Measurements from ENCODE around the gene PTPRK. TPM values are rescaled to one million over a fixed set of nuclear protein-coding genes. Genes with fewer than 3 reads are reported as not detected.
A peak's percentile ranks its signal among the peaks of the same experiment; 100 is the strongest.

PTPRK gene
- total and polyA plus RNA-seq, 2 of the 13 experiments (the other 11 are each of a cell fraction or from before 2014, with no cell fraction given) = 43.6 to 98.3 TPM

DNA sequence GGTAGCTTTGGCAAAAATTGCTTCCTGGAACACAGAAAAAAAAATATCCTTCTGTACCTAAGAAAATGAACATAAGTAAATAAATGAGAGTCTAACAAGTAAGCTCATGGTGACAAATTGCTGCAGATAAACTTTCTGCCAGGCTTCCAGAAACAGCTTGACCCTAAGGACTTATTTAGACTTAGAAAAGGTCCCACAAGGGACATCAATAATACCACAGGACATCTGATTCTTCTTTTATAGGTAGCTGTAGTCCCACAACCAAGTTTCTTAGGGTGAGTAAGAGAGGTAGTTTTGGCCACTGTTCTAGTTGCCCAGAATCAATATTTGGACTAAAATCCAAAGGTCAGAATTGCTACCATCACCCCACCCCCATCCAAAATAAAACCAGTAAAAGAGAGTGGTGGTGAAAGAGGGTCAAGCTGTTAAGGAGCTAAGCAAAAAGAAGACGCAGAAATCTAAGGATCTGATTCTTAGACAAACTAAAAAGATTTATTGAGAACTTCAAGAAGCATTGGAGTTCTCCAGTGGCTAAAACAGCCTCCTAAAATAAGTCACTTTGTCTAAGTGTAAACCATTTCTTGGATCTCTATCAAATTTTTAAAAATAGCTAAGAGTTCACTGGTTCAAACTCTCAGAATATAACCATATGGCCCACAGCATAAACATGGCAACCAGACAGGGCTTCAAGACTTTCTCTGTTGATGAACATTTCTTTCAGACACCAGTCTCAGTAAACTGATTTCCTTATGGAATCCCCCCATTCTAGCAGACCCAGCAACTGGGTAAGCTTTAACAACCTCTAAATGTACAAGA, 180.6 kb downstream of the PTPRK start (continued):
- TF ChIP-seq ZNF33A (CRISPR knock-in tag; IDR thresholded peaks at IDR 0.05; ENCODE audit: borderline replicate concordance) = no peak
- no peak for TF ChIP-seq SMAD9 (CRISPR knock-in tag; IDR thresholded peaks at IDR 0.05)
- TF ChIP-seq ZNF282 (IDR thresholded peaks at IDR 0.05; ENCODE audit: partially characterized antibody) = no peak
- no peak for TF ChIP-seq ZBTB25 (CRISPR knock-in tag; IDR thresholded peaks at IDR 0.05)
- no peak for TF ChIP-seq FOSL2 (CRISPR knock-in tag; IDR thresholded peaks at IDR 0.05)
- TF ChIP-seq FOXA3 (CRISPR knock-in tag; IDR thresholded peaks at IDR 0.05) = peak; percentile 61
- no peak for TF ChIP-seq ZKSCAN8 (CRISPR knock-in tag; IDR thresholded peaks at IDR 0.05; ENCODE audit: borderline replicate concordance)
- TF ChIP-seq RARG (CRISPR knock-in tag; IDR thresholded peaks at IDR 0.05; ENCODE audit: low read depth) = no peak
- TF ChIP-seq CBX2 (IDR thresholded peaks at IDR 0.05; ENCODE audit: low read depth, low read length) = no peak
- no peak for TF ChIP-seq CBX2 (CRISPR knock-in tag; IDR thresholded peaks at IDR 0.05; ENCODE audit: low read depth)
- TF ChIP-seq ZNF543 (CRISPR knock-in tag; IDR thresholded peaks at IDR 0.05) = no peak
- TF ChIP-seq POLR2AphosphoS5 (IDR thresholded peaks at IDR 0.05; ENCODE audit: low read depth, low read length) = no peak
- no peak for TF ChIP-seq ZFX (CRISPR knock-in tag; IDR thresholded peaks at IDR 0.05; ENCODE audit: low read depth)
- peak; percentile 63 for TF ChIP-seq ZNF644 (CRISPR knock-in tag; IDR thresholded peaks at IDR 0.05; ENCODE audit: low read depth)
- TF ChIP-seq ISX (CRISPR knock-in tag; conservative IDR thresholded peaks at IDR 0.05) = no peak
- TF ChIP-seq ARID5B (CRISPR knock-in tag; IDR thresholded peaks at IDR 0.05) = peak; percentile 82
- no peak for TF ChIP-seq ZFP36L2 (CRISPR knock-in tag; IDR thresholded peaks at IDR 0.05)
- peak; percentile 15; the same call in 1 of the 2 replicates for TF ChIP-seq MED1 (CRISPR knock-in tag; IDR thresholded peaks at IDR 0.05)
- TF ChIP-seq ZFP62 (CRISPR knock-in tag; IDR thresholded peaks at IDR 0.05) = no peak
- TF ChIP-seq FLYWCH1 (CRISPR knock-in tag; IDR thresholded peaks at IDR 0.05) = no peak
- peak; percentile 41 for TF ChIP-seq RARA (CRISPR knock-in tag; IDR thresholded peaks at IDR 0.05)
- TF ChIP-seq BRCA1 (CRISPR knock-in tag; IDR thresholded peaks at IDR 0.05) = no peak
- TF ChIP-seq RFX5 (IDR thresholded peaks at IDR 0.05; ENCODE audit: low read depth, low read length) = no peak
- no peak for TF ChIP-seq NFE2L2 (IDR thresholded peaks at IDR 0.05; ENCODE audit: low read length)
- no peak for TF ChIP-seq PRMT3 (CRISPR knock-in tag; IDR thresholded peaks at IDR 0.05; ENCODE audit: borderline replicate concordance, low read depth)
- TF ChIP-seq KDM5A (IDR thresholded peaks at IDR 0.05; ENCODE audit: borderline replicate concordance, low read length) = no peak
- TF ChIP-seq, protein P1, sequence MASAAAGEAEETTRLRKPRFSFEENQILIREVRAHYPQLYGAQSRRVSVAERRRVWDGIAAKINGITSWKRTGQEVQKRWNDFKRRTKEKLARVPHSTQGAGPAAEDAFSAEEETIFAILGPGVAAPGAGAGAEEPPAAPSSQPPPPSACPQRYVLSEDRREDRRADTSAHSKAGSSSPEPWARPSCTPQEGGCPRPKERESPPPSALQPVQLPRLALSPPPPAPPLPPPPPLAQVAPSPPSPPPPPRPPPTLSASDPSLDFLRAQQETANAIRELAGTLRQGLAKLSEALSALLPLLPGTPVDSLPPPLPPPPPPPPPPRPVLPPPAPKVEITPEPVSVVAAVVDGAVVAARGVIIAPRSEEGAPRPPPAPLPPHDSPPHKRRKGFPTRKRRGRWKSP (CRISPR knock-in tag; IDR thresholded peaks at IDR 0.05) = no peak; the same call in 1 of the 2 replicates
- TF ChIP-seq TAF1 (CRISPR knock-in tag; IDR thresholded peaks at IDR 0.05) = no peak

Measured in HepG2 (cell line).